HG03108 (cell line): ENCODE data around the gene TPD52L1.
"Not testable (repeated sequence)": the region's sequence is repeated elsewhere in the genome, so short reads cannot be mapped to it uniquely, and the experiment has no call there.

Experiments used
- ATAC-seq: cut with Tn5 transposase; IDR thresholded peaks from one replicate; pipeline ENCODE4 v1.9.1; 2021; ENCODE audit warnings: moderate library complexity; ENCODE audit not compliant: unreplicated experiment

TPD52L1 gene

GRCh38 chr6:125153391-125154117 lies at the start of gene TPD52L1:
TSS of gene TPD52L1 (plus strand) at chr6:125153773. CDS start at chr6:125153952, 179 bp downstream.
- peak; percentile 98 for ATAC-seq

GRCh38 chr6:125104425-125104824 lies 49.1 kb upstream of the TPD52L1 start:
- ATAC-seq: no peak

GRCh38 chr6:125107048-125107447 lies 46.5 kb upstream of the TPD52L1 start:
- no peak for ATAC-seq

GRCh38 chr6:125107896-125108295 lies 45.7 kb upstream of the TPD52L1 start:
- ATAC-seq: no peak

GRCh38 chr6:125110056-125110455 lies 43.5 kb upstream of the TPD52L1 start:
- ATAC-seq: no peak

GRCh38 chr6:125111219-125111983 lies 42.2 kb upstream of the TPD52L1 start:
- ATAC-seq: no peak

- no peak for ATAC-seq
Observed at GRCh38 chr6:125112934-125113333, 40.6 kb upstream of the TPD52L1 start.

GRCh38 chr6:125114248-125114858 lies 39.2 kb upstream of the TPD52L1 start:
- ATAC-seq: no peak

- no peak for ATAC-seq
Observed at GRCh38 chr6:125116170-125116569, 37.4 kb upstream of the TPD52L1 start.

GRCh38 chr6:125116710-125117109 lies 36.9 kb upstream of the TPD52L1 start:
- no peak for ATAC-seq

GRCh38 chr6:125117818-125118217 lies 35.8 kb upstream of the TPD52L1 start:
- no peak for ATAC-seq

GRCh38 chr6:125120054-125120590 lies 33.5 kb upstream of the TPD52L1 start:
- no peak for ATAC-seq

GRCh38 chr6:125121894-125122293 lies 31.7 kb upstream of the TPD52L1 start:
- ATAC-seq: no peak

- ATAC-seq: no peak
Observed at GRCh38 chr6:125123051-125123450, 30.5 kb upstream of the TPD52L1 start.

GRCh38 chr6:125123468-125124048 lies 30.0 kb upstream of the TPD52L1 start:
- no peak for ATAC-seq

- ATAC-seq: no peak
Observed at GRCh38 chr6:125124049-125124669, 29.4 kb upstream of the TPD52L1 start.

GRCh38 chr6:125125856-125126255 lies 27.7 kb upstream of the TPD52L1 start:
- not testable (repeated sequence) for ATAC-seq

- no peak for ATAC-seq
Observed at GRCh38 chr6:125129354-125129753, 24.2 kb upstream of the TPD52L1 start.

GRCh38 chr6:125132058-125132457 lies 21.5 kb upstream of the TPD52L1 start:
- ATAC-seq: no peak

GRCh38 chr6:125136378-125136777 lies 17.2 kb upstream of the TPD52L1 start:
- no peak for ATAC-seq

- ATAC-seq: no peak
Observed at GRCh38 chr6:125138083-125138482, 15.5 kb upstream of the TPD52L1 start.
